GM19035 (cell line): Measurements from ENCODE around the gene CTSC.
"Not testable (repeated sequence)": the region's sequence is repeated elsewhere in the genome, so short reads cannot be mapped to it uniquely, and the experiment has no call there.

Experiments used
- ATAC-seq: cut with Tn5 transposase; IDR thresholded peaks from one replicate; pipeline ENCODE4 v1.9.1; 2021; ENCODE audit not compliant: unreplicated experiment

CTSC gene

DNA sequence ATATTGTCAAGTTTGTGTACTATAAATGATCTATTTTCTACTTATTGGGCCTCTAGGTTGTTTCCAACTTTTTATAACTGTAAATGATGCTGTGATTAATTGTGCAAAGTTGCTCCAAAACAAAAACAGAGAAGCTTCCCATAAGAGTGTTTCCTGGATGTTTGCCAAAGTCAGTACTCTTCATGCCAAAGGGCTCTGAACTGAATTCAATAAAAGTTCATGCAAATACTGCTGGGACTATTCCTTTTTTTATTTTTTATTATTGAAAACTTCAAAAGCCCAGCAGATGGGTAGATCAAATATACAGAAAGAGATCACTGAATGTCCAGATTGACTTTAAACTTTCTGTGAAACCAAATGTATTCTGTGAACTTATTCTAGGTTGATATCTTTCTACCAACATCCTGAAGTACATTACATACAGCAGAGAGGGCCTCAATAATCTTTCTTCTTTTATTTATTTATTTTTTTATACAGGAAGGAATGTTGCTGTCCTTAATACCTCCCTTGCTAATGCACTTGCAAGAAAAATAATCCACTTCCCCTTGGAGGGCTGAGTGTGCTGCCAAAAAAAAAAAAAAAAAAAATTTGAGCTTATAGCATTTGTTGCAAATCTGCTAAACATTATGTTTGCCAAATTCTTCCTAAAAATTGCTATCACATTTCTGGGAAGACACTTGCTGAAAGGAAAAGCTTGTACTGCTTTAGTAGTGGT, 53.0 kb downstream of the CTSC start:
- no peak for ATAC-seq

DNA sequence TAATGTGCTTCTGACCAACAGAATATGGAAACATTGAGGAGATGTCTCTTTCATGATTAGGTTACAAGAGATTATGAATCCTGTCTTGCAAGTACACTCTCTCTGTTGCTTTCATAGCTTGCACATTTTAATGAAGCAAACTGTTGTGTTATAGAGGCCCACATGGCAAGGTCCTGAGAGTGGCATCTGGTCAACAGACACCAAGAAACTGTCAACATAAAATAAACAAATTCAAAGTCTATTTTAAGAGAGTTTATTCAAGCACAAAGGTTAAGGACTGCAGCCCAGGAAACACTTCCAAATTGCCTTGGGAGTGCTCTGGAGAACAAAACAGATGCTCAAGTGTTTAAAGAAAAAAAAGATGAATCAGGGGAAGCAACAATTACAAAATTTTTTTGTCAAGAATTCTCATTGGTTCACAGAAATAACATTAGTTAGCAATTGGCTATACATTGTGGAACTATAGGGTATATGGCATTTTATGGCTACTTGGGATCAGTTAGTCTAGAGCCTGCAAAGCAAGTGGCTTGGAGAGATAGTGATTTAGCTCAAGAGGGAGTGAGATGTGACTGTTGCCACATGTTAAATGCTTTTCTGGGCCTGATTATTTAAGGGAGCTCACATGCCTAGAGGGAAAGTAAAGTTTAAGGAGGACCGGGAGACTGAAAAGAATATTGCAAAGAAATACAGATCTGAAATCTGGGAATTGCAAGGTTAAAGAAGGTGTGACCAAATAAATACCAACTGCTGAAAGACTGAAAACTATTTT, 54.6 kb downstream of the CTSC start:
- no peak for ATAC-seq

DNA sequence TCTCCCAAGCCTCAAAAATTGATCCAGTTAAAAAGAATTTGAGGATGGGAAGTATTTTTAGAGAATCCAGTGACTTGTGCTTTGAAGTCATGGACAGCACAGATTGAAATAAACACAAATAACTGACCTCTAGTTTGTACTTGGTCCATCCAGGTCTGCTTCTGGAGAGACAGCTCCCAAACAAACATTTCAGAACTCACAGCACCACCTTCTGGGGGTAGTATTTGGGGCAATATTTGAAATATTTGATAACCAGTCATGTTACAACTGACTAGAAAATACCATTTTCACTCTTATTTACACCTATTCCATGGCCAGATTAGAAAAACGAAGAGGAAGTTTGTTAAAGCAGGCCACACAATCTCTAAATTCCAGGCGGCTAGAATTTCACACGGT, 56.2 kb downstream of the CTSC start:
- ATAC-seq = no peak

DNA sequence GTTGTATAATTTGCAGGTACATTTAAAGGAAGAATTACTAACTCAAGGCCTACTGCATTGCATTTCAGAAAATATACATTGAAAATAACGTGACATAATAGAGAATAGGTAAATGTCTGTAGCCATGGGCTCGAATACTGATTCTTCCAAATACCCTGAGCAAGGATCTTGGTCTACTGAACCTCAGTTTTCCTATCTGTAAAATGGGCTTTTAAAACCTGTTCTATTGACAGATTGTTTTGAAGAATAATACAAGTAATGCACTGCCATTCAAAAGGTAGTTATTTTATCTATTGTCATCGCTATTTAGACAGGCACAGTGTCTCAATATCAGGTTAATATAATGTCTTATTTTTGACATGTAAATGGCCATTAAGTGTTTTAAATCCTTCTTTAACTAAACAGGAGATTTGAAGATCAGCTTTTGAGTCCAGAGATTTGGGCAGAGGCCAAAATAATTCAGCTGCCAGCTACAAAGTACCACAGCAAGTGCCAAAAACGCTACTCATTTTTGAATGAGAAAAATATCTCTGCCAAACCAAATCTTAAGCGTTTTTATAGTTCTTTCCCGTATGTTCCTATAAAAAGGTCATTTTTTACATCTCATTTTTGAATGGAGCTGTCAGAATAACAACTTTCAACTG, 56.7 kb downstream of the CTSC start:
- no peak for ATAC-seq

DNA sequence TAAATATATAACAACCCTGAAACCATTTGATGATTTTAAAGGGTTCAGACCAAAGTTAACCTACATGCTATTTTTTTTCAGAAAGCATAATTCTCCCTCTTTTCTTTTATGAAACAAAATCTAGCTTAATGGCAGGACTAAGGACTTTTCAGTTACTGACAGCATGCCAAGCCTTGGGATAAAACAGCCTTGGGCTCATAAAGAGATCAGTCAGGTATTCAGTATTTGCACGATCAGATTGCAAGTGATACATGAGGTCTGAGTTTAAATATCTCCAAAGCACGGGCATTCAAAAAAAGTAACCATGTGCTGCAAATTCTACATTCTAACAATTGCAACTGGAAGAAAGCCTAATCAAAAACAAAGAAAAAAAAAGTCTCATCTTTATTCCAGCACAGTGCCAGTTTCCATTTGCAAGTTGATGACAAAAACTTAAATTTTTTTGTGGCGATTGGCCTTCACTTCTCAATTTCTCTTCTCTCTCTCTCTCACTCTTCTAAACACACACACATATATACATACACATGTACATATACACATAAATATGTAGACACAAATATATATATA, 60.1 kb downstream of the CTSC start:
- ATAC-seq = no peak

DNA sequence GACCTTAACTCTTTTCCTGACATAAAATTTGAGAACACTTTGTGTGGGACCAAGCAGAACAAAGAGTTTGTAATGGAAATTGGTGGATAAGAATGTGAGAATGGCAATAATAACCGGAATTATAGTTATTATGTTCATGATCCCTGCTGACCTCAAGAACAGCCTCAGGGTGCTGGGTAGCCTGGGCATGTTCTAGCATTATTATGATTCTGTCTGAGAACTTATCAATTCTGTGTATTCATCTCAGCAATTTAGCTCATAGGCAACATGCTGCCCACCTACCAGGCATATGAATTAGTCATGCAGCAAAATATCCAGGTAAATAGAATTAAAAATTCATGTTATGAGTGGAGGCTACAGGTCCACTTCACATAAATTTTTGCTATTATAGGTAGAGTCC, 61.9 kb downstream of the CTSC start:
- ATAC-seq = no peak

DNA sequence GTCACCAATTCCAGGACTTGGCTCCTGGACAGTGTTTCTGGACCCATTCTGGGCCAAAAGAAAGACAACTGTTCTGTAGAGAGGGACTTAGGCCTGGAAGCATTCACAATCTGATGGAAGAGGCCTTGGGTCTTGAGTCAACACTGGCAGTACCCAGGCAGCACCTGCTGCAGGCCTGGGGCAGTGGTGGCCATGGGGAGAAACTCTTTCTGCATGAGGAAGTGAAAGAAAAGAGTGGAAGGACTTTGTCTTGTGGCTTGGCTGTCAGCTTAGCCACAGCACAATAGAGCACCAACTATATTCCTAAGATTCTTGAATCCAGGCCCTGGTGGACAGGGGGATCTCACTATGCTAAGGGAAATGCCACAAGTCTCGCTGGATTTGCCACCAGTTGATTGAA, 70.6 kb downstream of the CTSC start:
- peak; percentile 68 for ATAC-seq

DNA sequence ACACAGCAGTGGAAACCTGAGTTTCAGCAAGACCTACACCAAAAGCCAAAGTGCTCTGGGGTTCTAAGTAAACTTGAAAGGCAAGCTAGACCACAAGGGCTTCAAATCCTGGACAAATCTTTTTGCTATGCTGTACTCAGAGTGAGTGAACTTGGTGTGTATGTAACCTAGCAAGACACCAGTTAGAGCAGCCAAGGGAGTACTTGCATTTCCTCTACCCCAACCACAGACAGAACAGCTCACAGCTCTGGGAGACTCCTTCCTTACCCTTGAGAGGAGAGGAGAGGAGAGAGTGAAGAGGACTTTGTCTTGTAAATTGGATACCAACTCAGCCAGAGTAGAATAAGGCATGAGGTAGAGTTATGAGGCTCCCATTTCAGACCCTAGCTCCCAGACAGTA, 71.4 kb downstream of the CTSC start:
- no peak for ATAC-seq

DNA sequence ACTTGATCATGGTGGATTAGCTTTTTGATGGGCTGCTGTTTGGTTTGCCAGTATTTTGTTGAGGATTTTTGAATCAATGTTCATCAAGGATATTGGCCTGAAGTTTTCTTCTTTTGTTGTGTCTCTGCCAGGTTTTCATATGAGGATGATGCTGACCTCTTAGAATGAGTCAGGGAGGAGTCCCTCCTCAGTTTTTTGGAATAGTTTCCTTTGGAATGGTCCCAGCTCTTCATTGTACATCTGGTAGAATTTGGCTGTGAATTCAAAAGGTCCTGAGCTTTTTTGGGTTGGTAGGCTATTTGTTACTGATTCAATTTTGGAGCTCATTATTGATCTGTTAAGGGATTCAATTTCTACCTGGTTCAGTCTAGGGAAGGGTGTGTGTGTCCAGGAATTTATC, 78.1 kb downstream of the CTSC start:
- no peak for ATAC-seq

DNA sequence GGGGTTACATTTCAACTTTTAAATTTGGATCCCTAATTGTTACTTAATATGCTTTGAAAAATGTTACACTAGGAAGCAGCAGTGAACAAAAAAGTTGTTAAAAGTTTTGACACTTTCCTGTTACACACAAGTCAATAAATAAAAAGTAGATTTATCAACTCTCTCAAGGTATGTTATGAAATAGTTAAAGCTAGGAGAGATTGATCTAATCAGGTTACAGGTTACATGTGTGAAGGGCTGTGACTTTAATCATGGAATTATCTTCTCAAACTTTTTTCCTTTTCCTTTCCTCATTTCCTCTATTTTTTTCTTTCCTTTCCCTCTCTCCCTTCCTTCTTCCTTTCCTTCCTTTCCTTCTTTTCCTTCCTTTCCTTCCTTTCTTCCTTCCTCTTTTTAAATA, 85.3 kb downstream of the CTSC start:
- no peak for ATAC-seq

DNA sequence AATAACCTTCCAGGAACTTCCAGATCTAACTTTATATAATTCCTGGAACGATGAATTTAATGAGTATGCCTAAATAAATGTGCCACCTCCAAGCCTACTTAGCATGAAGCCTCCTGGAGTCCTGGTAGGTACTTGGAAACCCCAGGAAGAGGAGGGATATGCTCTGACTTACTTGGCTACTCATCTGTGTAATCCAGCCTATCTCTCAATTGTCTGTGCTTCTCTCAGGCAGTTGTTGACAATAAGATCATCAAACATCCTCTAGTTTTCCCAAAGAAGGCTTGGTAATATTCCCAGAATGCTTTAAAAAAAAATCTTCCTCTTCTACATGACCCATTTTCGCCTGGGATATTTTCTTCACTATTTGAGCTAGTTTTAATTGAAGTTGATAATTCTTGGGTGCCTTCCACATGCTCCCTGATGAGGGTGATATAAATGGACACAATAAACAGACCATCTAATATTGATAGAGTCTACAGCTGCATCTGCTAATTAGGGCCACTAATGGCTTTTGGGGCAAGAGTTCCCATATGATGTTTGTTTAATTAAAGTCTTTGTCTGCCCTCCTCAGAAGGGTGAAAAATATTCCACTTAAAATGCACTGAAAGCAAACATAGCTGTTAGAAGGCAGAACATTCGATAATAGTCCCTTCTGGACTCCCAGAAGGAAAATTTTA, 86.8 kb downstream of the CTSC start:
- ATAC-seq = no peak

DNA sequence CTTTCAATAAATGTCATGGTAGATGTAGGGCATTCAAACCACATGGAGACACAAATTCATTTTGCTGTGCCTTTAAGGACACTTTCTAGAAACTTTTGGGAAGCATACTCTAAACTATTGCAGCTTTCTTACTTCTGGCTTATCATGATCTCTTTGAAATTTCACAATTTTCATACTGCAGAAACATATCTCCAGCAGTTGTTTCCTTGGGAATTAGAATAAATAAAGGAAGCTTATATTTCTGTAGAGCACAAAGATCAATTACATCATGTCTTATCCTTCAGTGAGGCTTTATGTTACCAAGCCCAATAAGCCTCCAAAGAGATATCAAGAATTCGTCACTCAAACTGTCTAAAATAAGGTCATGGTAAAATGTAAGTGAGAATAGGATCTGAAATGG, 87.8 kb downstream of the CTSC start:
- ATAC-seq = no peak

DNA sequence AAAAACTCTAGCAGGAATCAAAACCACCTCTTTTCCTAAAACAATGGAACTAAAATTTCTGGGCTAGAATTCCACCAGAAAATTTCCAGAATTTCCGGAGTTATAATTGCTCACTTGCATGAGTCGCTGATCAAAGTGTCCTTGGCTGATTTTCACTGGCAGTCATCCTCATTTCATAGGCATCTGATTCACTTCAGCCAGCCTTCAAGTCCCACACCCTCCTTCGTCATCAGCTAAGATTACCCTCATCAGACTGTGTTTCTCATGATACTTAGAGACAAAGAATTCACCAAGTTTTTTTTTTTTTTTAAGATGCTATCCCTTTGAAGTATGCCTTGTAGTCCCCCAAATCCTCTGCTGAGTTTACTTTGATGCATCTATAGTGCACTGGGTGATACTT, 90.8 kb downstream of the CTSC start:
- no peak for ATAC-seq

DNA sequence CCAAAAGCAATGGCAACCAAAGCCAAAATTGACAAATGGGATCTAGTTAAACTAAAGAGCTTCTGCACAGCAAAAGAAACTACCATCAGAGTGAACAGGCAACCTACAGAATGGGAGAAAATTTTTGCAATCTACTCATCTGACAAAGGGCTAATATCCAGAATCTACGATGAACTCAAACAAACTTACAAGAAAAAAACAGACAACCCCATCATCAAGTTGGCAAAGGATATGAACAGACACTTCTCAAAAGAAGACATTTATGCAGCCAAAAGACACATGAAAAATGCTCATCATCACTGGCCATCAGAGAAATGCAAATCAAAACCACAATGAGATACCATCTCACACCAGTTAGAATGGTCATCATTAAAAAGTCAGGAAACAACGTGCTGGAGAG, 92.0 kb downstream of the CTSC start:
- not testable (repeated sequence) for ATAC-seq
